CD4-positive, alpha-beta T cell treated with Interleukin-15 for 1 hour (primary cell): ENCODE data around the gene DENND1B.

ENCODE experiments used
- DNase-seq: peaks from one replicate; pipeline ENCODE4 v3.0.0-alpha.2; 2020

Gene DENND1B

DNA sequence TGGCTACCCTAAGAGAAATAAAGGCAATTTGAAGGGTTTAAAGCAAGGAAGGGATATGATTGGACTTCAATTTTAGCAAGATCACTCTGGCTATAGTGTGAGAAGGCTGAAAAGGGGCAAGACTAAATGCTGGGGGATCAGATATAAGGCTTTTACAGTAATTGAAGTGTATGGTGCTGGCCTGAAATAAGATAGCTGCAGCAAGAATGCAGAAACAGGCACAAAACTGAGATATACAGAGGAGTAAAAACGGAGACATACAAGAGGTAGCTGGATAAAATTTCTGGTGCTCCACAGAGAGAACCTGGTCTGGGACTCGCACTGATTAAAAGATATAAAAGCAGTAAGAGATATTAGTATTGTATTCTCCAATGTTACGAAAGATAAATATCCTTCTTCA is 92.0 kb downstream of the DENND1B start:
- no peak for DNase-seq

DNA sequence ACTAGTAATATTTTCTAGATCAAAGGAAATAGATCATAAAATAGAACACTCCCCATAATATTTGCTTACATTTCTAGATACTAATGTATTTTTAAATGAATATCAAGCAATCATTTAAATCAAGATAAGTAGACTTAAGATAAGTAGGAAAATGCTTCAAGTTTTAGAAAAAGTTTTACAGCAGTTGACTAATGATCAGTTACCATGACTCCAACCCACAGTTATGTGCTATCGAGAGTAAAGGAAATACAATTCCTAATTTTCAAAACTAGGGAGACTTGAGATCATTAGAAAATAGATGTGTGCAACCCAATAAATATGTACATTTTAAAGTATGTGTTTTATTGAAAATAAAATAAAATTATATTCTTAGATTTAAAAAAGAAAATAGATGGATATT is 95.0 kb downstream of the DENND1B start:
- no peak for DNase-seq

DNA sequence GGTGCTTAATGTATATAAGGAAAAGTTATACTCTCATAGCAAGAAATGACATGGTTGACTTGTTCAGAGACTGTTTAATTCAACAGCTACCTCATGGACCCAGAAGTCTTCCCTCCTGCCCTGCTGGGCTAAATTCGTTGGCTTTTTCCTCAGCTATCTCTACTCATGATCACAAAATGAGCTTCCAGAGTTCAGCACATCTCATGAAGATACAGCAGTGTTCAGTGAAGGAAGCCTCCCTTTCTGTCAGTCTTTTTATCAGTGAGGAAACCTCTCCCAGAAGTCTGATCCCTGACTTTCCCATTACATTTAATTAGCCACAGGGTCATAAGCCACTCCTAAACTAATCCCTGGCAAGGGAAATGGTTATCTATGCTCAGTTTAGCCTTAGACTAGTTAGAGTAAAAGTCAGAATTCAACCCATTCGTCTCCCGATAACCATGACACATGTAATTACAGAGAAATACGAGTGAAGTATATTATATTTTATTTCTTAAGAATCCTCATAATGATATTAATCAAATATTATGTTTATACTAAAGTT is 97.5 kb downstream of the DENND1B start:
- DNase-seq, result no peak

GRCh38 chr1:197677313-197677712 is 98.0 kb downstream of the DENND1B start:
- DNase-seq, result no peak

DNA sequence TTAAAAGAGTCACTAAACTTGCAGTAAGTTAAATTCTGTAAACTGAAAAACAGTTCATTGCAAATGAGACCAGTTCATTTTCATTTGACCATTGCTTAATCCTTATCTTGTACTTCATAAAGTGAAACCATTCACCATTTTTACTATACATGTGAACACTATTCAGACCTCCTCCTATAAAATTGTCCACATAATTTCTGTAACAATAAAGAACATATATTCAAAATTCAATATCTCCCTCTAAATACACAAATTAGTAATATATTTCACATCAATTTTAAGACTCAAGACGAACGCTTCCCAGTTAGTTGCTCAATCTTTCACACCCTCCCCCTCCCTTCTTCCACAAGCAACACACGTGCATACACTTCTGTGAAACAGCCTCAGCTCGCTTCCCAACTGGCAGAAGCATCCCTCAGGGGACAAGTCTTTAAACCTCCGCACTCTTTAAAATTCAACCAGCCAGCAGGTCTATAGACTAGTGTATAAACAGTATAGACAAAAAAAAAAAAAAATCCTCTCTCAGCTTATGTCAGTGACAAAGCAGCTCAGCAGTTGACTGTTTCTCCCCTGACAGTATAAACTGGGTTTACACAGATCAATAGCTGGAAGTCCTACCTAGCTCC is 99.6 kb downstream of the DENND1B start:
- no peak for DNase-seq

GRCh38 chr1:197674286-197674685 is 101.0 kb downstream of the DENND1B start:
- DNase-seq, result no peak

DNA sequence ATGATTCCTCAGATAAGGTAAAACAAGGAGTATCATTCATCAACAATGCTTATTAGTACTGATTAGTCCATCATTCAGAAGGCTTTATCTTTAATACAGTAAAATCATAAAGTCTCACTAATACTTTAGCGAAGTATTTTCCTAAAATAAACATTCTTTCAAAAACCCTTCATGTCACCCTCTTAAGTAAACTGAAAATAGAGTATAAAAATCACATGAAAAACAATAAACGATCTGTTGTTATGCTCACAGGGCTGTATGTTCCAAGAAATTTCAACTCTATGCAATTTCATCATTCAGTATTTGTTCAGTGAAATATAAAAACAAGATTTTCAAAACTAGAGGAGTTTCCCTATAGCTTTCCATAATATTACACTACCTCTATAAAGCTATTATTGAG is 102.0 kb downstream of the DENND1B start:
- DNase-seq, result no peak

GRCh38 chr1:197672347-197672746 is 102.9 kb downstream of the DENND1B start:
- DNase-seq, result no peak

DNA sequence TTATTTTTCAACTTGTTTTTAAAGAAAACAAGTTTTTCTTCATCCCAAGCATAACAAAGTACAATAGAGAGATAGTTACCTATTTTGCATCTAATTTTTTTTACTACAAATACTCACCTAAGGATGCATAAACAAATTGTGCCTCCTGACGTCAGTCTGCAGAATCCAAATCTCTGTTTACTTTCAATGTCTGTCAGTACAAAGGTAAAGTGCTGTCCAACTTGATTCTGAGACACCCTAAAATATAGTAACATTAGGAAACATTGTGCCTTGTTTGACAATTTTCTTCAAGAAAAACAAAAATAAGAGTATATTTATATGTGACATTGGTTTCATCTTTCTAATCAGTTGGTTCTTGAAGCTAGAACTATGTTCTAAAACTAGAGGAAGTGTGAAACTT is 103.4 kb downstream of the DENND1B start:
- DNase-seq, result no peak

DNA sequence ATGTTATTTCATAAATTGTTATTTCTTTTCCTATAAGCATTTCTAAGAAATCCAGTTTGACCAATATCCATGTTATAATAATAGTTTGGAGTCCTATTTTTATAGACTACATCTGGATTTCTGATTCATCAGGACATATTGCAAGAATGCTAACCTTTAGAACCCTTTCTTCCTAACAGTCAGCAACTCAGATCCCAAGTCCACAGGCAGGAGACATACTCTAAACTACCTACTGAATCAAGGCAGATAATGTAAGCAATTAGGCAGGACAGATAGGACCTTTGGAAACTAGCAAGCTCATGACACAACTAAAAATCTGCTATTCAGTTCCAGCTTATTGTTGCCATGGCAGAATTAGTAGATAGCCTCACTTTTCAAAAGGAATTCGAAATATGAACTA is 104.1 kb downstream of the DENND1B start:
- DNase-seq, result no peak

- DNase-seq, result no peak
These were observed 108.5 kb downstream of the DENND1B start for GRCh38 chr1:197666769-197667285.

- DNase-seq, result no peak
These were observed 110.9 kb downstream of the DENND1B start for GRCh38 chr1:197664391-197664790.

DNA sequence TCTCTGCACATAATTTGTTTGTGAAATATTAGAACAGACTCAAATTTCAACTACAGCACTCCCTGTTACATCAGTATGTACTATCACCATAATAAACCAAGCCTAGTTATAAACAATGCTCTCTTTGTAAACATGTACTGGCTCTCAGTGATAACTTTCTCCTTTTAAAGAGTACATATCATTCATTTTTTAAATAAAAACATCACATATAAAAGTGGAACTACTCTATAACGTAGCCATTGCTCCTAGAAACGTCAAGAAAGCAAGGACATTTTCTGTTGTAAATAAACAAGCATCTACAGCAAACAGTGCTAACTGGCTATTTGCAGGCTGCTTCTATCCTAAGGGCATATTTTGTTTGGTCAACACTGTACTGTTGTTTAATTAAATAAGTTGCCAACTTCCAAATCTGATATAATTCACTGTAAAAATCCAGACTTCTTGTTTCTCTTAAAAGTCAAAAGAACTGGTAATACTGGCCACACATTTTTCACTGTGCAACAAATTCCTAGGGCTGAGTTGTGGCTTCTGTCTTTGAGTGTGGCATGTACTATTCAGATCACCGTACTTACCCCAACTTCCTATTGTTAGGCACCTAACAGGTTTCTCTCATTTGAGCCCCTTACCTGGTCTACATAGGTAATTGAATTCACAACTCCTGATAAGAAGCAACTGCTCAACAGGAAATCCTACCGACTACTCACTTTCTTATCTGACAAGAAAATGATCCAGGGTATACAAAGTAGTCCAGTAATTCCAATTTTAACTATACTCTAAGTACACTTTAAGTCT is 111.9 kb downstream of the DENND1B start:
- DNase-seq, result no peak

DNA sequence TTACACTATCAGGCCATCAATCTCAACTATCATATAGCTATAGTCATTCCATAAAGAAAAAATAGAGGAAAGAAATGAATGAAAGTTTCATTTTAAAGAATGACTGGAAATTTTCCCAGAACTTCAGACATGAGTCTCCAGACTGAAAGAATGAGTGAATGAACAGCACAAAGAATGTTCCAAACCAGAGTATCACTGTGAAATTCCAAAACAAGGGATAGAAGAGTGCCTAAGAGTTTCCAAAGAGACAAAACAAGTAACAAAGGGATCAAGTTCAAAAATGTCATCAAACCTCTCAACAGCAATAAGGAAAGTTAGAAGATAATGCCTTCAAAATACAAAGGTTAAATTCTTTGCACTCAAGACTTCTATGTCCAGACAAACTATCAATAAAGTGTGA is 114.9 kb downstream of the DENND1B start:
- no peak for DNase-seq

DNA sequence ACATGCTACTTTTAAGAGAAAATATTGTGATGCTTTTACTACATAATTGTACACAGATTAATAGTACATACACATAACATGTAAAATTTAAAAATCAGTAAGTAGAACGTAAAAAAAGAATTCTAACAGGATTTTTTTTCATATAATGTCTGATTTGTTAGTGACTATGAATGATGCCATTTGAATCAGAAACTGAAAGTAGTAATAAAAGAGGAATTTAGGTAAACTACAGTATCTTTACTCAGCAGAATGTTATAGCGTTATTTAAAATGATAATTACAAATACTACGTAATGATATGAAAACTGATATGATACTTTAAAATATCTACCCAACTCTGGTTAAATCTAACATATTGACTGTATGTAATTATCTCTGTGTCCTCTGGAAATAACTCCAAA is 116.1 kb downstream of the DENND1B start:
- DNase-seq, result no peak

DNA sequence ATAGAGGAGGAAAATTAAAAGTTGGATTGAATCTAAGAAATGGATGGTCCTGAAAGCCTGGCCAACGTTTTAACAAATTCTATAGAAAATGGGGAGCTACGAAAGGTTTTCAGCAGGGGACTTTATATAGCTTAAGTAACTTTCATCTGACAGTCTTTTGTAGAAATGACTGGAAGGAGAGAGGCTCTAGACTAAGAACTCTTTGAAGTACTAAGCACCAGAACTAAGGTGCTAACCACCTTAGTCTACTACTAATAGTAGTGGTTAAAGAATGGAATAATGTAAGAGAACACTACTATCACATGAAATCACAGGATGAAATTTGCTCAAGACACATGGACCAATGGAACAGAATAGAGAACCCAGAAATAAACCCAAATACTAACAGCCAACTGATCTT is 126.1 kb downstream of the DENND1B start:
- DNase-seq, result no peak

GRCh38 chr1:197638316-197638715 is 137.0 kb downstream of the DENND1B start:
- DNase-seq, result no peak

DNA sequence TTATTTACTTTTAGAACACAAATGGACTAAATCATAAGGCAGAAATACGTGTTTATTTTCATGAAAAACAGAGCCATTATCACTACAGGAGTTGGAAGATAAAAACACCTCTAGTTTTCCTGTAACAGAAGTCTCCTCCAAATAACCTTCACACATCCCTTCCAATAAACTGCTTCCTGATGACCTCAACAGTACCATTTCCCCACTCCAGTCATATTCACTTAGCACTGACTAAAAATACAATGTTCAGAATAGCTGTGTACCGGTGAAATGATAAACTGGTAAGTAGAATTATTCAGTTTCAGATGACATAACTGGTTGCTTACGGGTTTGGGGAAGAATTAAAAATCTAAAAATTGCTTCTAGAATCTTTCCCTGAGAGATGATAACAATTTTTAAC is 137.9 kb downstream of the DENND1B start:
- DNase-seq, result no peak

- DNase-seq, result no peak
These were observed 141.7 kb downstream of the DENND1B start for GRCh38 chr1:197633447-197634078.

- DNase-seq, result no peak
These were observed 142.6 kb downstream of the DENND1B start for GRCh38 chr1:197632651-197633050.

- DNase-seq, result no peak
These were observed 143.3 kb downstream of the DENND1B start for GRCh38 chr1:197632005-197632404.

DNA sequence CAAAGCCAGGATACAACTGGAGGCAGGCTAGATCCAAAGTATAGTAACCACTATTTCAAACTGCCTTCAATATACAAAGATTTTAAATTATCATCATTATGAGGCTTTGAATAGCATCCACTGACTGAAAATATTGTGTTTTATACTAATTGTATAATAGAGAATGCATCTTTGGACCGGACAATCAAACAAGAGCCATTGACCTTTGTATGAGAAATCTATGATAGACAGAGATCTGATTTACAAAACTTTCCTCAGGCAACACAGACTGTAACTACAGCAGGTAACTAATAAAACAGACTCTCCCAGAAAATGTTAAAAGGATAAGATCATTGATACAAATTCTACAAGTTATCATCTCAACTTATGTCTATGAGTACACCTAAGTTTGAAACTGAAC is 152.9 kb downstream of the DENND1B start:
- no peak for DNase-seq

DNA sequence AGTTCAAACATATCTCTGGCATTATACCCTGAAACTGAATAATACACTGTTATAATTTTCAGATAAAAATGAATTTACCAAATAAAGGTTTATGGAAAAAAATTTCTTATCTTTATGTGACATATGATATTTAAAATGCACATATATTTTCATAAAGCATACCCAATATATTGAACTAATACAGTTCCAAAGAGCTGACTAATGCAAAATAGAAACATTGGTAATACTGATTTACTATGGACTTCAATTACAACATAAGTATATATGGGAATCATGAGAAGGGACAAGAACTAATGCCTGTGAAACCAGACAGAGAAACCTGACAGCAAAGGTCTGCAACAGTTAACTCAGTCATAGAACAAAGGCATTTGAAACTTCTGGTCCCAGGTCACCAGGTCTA is 153.5 kb downstream of the DENND1B start:
- DNase-seq, result no peak

- DNase-seq, result no peak
These were observed 154.5 kb downstream of the DENND1B start for GRCh38 chr1:197620714-197621163.
